Superior temporal gyrus (tissue), 1 donor: Measurements from ENCODE around the gene CNTNAP5.

ENCODE experiments used
- DNase-seq: peaks from one replicate; pipeline ENCODE4 v3.0.0-alpha.2; 2016; ENCODE audit errors: extremely low spot score

The CNTNAP5 gene

DNA sequence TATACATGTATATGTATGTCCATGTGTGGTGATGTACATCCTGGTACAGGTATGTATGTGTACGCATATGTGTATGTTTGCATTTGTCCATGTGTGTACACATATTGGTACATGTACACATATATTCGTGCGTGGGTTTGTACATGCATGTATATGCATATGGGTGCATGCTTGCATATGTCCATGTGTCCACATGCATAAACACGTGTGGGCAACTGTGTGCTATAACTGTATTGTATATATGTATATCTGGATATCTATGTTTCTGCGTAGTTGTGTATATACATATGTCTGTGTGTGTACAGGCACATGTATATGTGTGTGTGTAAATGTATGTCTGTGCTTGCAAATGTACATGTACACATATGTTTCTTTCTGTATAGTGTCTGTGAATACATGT lies 858.5 kb downstream of the CNTNAP5 start:
- no peak for DNase-seq

DNA sequence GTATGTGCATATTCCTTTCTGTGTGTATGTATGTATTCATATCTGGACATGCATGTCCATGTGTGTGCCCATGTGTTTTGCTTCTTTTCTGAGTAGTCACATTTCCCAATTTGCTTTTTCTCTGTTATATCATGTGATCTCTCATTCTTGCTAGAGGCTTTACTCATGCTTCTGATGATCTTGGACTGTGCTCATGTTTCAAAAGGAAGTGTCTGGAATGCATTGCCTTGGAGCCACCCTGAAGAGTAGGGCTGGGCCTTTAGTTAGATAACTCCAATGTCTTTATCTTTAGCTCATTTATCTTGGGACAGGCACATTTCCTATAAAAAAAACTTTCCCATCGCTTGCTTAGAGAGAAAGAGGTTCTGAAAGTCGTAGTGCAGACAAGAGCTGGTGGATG lies 859.2 kb downstream of the CNTNAP5 start:
- DNase-seq: no peak

DNA sequence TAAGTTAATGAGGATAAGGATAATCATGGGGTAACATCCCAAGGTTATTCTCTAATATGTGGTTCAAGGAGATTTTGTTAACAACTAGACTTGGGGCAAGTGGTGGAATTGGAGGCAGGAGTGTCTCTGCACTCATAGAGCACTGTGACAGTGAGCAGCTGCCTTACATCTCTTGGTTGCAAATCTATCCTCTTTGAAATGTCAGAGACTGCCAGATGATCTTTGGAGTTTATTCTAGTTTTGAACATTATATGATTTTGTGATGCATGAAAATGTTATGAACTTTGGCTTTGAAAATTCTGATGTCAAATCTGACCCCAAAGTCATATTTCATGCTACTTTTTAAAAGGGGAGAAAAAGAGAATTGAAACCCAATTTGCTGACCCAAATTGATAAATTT lies 861.1 kb downstream of the CNTNAP5 start:
- DNase-seq: no peak

DNA sequence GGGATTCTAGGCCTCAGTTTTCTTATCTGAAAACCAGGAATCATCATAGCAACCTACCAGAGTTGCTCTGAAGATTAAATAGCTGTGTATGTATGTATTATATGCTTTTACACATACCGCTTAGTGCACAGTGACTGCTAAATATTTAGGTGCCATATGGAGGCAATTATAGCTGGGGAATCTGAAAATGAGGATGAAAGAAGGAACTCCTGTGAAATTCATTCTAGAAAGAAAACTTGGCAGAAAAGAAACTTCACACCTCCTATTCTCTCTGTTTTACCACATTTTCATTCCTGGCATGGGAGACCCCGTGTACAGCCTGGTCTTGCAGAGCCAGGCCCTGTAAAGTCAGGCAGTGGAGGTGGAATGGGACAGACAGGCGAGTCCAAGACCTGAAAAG lies 862.4 kb downstream of the CNTNAP5 start:
- DNase-seq: peak; percentile 29

DNA sequence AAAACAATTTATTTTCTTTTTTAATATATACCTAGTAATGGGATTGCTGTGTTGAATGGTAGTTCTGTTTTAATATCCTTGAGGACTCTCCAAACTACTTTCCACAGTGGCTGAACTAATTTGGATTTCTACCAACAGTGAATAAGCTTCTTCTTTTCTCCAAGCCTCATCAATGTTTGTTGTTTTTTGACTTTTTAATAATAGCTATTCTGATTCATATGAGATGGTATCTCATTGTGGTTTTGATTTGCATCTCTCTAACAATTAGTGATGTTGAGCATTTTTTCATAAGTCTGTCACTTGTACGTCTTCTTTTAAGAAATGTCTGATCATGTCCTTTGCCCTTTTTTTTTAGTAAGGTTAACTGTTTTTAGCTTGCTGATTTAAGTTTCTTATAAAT lies 863.3 kb downstream of the CNTNAP5 start:
- DNase-seq: no peak

DNA sequence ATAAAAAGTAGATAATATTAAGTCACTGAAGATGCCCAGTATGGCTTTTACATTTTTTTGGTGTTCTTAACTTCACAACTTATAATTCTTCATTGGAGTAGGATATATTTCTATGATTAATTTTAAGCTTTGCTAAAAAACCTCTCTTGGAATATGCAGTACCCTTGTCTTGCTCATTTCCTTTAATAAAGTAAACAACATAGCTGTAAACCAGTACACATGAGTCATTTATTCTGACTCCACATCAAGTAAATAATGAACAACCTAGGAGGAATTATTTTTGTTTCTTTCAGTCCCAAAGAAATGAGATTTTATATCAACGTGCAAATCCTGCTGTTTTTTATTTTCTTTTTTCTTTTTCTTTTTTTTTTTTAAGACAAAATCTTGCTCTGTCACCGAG lies 869.1 kb downstream of the CNTNAP5 start:
- no peak for DNase-seq

DNA sequence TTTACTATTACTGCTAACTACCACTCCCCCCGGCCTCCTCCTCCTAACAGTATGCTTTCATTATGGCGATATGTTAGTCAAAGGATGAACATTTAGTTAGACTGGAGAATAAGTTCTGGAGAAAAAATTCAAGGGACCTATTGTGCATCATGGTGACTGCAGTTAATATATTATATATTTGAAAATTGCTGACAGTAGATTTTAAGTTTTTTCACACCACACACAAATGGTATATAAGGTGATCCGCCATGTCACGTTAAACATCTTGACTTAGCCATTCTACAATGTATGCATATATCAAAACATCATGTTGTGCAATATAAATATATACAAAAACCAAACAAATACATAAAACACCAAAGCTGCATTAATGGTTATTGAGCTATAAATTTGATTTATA lies 873.7 kb downstream of the CNTNAP5 start:
- DNase-seq: no peak

DNA sequence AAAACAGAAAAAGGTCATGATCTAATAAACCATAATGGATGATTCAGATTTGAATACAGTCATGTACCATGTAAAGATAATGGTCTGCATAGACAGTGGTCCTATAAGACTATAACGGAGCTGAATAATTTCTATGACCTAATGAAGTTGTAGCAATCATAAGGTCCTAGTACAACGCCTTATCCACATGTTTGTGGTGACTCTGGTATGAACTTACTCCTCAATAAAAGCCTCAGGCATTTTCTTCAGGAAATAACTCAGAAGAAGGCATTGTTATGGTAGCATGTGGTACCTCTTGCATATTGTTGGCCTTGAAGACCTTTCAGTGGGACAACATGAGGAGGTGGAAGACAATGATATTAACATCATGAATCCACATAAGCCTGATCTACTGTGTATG lies 883.3 kb downstream of the CNTNAP5 start:
- DNase-seq: no peak

DNA sequence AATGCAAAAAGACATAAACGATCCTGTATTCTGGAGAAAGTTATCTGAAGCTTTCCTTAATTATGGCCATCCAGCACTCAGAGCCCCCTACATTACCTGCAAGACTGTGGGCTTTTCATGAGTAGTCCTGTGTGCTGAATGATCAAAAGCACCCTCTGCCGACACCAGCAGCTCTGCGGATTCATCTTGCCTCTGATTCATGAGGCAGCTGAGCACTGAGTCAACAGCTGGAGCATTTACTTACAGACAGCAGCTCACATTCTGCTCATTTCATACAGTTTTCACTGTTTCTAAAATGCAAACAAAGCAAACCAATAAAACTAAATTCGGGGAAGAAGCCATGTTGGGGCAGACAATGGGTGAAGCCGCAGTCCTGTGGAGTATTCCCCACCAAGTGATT lies 886.5 kb downstream of the CNTNAP5 start:
- peak; percentile 56 for DNase-seq

DNA sequence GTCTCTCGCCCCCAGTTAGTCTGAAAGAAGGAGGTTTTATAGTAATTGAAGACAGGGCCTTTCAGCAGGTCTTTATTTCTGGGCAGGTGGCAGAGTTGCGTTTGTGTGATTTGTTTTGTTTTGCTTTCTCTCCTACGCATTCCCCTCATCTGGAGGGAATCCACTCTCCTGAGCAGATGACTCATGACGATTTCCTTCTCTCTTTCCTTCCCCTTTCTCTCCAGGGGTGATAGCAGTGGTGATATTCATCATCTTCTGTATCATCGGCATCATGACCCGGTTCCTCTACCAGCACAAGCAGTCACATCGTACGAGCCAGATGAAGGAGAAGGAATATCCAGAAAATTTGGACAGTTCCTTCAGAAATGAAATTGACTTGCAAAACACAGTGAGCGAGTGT lies 888.8 kb downstream of the CNTNAP5 start:
- DNase-seq: no peak

DNA sequence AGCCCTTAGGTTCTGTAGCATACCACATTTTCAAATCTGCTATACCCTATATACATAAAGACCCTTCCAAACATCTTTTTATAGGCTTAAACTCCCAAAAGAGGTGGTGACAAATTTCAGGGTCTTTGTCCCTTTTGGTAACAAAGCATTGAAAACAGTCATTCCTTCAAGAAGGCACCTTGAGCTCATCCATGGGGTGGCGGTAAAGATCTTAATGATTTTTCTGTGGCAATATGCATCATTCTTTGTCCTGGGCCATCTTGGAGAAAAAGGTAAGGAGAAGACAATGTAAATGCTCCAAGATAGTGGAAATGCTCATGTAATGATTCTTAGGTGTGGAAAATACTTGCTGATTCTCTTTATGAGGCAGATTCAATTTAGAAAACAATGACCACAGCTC lies 890.5 kb downstream of the CNTNAP5 start:
- no peak for DNase-seq

DNA sequence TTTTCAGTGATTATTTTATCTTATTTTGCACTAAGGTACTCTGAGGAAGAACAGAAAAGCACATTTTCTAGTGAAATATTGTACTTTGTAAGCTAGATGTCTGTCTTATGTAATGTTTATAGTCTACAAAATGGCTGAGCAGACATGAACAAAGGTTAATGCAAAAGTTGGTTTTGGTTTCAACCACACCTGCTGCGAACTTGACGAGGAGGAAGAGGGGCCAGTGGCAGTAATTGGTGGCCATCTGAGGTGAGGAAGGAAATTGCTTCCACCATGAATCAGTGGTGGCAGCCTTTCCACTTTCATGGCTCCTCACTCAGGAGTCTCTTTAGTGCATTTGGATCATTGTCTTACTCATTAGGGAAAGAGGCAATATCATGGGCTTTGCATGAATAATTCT lies 894.2 kb downstream of the CNTNAP5 start:
- no peak for DNase-seq

DNA sequence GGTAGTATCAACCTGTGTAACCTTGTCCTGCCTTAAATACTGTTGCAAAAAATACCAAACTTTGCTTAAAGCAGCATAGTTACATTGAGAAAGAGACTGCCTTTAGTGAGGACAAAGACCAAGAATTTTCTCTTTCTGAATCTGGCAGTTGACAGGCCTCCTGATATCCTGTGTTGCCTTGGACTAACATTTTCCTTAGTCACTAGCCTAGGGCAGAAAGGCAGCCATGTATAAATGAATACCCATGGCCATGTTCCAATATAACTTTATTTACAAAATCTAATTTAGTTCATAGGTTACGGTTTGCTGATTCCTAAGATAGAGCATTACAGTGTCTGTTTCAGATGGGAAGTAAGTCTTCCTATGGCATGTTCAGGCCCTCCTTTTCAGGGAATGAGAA lies 895.4 kb downstream of the CNTNAP5 start:
- DNase-seq: no peak

DNA sequence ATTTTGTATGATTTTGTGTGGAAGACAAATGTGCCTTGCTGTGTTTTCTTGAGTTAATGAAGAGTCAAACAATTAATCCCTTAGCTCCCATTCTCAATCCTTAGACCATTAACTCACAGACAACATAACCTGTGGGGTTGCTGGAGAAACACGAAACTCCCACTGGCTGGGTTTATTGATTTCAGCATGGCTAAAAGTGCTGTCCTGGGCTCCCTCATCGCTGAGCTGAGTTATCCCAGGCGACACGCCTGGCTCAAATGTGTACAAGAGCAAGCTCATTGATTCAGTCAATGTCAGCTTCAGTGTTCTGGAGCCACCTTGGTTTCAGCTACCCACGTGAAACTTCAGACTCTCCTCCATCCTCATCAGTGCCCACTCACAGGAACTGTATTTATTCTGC lies 896.1 kb downstream of the CNTNAP5 start:
- no peak for DNase-seq

DNA sequence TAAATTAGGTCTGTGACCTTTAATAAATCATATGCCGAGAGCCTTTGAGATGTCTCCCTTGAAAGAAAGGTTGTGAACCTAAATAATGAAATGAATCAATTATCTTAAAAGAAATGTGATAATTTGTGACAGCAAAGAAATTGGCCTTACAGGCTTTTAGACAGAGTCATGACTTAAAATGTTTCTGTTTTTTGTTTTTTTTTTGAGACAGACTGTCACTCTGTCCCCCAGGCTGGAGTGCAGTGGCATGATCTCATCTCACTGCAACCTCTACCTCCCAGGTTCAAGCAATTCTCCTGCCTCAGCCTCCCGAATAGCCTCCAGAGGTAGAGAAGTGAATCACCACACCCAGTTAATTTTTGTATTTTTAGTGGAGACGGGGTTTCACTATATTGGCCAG lies 898.0 kb downstream of the CNTNAP5 start:
- no peak for DNase-seq

DNA sequence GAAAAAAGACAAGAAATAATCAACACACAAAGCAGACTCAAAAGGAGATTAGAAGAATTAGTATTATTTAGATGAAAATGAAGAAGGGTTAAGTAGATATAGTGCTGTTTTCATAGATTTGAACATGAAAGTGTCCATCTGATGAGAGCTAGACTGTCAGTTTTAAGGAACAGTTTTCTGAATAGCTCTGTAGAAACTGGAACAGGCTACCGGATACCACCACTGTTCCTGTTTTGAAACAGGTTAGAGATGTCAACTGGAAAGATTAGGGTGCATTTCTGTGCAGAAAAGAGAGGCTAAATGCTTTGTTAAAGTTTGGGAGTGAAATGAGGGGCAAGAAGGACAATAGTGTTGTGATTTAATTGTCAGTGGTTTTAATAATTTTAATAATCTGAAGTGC lies 908.8 kb downstream of the CNTNAP5 start:
- DNase-seq: no peak

DNA sequence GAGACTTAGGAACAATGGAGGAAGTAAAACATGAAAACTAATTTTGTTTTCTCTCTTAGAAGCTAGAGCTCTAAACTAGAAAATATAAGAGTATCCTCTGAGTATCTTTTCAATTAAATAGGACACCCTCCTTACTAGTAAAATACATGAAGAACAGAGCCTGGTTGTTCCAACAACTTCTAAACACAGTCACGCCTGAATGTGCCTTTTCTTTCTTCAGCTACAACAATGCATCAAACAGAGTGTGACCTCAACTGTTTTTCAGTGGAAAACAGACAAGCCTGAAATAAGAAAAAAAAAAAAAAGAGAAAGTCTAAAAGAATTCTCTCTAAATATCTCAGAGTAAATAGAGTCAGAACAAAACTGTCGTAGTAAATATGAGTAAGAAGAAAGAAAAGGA lies 928.8 kb downstream of the CNTNAP5 start:
- peak; percentile 61 for DNase-seq

DNA sequence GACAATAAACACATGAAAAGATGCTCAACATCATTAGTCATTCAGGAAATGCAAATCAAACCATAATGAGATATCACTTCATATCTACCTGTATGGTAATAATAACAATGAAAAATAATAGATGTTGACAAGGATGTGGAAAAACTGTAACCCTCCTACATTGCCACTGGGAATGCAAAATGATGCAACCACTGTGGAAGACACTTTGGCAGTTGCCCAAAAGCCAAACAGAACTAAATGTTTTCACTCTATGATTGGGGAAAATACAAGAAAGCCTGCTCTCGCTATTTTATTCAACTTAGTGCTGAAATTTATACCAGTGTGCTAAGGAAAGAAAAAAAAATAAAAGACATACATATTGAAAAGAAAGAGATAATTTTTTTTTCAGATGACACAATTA lies 934.5 kb downstream of the CNTNAP5 start:
- peak; percentile 61 for DNase-seq

DNA sequence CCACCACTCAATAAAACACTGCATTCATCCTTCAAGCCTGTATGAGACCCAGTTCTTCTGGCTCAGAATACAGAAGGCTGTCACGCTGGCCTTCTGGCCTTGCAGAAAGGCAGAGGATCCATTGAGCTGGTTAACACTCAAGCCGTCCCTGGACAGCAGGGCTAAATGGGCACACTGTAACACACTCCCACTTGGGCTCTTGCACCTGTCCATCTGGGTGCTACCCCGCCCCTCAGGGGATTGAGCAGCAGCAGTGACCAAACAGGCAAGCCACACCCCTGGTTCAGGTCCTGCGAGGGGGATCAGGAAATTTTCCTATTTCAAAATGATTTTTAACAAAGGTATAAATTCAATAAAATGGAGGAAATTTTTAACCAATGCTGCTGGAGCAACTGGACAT lies 936.0 kb downstream of the CNTNAP5 start:
- DNase-seq: no peak
